Activated CD4-positive, alpha-beta T cell treated with anti-CD3 and anti-CD28 coated beads for 1 hour (primary cell): ENCODE results near the gene IFT88.

Experiments used
- DNase-seq: peaks from one replicate; pipeline ENCODE4 v3.0.0-alpha.2; 2020

The IFT88 gene

DNA sequence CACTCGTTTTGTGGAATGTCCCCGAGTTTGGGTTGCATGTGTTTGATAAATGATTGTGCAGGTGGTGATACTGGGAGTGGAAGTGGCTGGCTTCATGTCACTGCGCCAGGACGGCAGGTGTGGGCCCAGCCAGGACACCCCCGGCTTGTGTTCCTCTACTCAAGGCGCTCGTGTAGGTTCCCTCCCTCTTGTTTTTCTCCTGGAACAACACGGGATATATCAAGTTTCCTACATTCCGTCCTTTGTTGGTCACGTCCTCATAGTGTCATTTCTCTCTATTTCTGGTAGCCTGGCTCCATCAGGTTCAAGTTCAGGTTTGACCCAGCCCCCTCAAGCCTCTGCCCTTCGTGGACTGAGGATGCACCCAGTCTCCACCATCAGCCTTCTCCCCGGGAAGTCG, 152.8 kb downstream of the IFT88 start:
- DNase-seq, result no peak

DNA sequence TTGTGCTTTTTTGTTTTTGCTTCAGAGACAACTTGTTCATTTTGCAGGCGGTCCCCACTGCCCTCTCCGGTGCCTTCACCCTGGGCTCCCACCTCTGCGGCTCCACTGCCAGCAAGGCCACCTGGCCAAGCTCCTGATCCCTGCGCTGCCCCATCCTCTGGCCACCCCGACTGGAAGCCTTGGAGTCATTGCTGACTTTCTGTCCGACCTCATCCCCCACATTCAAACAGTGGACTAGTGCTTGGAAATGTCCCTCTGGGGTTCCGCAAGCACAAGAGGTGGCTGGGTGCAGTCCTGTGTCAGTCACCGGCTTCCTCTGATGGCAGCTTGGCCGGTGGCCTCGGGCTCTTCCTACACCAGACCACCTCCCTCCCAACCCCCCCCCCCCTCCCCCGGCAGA, 153.5 kb downstream of the IFT88 start:
- DNase-seq, result no peak

DNA sequence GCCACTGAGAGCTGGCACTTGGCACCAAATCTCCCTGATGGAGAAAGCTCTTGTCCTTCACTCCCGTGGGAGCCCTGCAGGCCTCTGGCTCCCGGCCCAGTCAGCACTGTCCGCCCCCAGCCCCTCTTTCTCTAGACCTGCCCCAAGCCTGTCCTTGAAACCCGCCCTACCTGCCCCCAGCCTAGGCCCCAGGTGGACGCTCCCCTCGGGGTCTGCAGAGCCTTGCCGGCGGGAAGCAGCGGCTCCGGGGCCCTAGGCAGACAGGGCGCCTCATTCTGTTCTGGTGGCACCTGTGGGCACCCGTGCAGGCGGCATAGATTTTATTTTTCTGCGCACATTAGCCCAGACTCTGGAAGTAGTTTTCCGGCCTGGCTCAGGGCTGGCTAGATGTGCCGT, 154.1 kb downstream of the IFT88 start:
- DNase-seq, result no peak

DNA sequence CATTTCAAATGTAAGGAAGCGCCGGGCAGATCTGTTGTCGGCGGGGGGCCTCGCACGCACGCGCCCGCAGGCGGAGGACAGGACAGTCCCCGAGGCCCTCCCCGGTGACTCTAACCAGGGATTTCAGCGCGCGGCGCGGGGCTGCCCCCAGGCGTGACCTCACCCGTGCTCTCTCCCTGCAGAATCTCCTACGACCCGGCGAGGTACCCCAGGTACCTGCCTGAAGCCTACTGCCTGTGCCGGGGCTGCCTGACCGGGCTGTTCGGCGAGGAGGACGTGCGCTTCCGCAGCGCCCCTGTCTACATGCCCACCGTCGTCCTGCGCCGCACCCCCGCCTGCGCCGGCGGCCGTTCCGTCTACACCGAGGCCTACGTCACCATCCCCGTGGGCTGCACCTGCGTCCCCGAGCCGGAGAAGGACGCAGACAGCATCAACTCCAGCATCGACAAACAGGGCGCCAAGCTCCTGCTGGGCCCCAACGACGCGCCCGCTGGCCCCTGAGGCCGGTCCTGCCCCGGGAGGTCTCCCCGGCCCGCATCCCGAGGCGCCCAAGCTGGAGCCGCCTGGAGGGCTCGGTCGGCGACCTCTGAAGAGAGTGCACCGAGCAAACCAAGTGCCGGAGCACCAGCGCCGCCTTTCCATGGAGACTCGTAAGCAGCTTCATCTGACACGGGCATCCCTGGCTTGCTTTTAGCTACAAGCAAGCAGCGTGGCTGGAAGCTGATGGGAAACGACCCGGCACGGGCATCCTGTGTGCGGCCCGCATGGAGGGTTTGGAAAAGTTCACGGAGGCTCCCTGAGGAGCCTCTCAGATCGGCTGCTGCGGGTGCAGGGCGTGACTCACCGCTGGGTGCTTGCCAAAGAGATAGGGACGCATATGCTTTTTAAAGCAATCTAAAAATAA, 154.7 kb downstream of the IFT88 start:
- no peak for DNase-seq

DNA sequence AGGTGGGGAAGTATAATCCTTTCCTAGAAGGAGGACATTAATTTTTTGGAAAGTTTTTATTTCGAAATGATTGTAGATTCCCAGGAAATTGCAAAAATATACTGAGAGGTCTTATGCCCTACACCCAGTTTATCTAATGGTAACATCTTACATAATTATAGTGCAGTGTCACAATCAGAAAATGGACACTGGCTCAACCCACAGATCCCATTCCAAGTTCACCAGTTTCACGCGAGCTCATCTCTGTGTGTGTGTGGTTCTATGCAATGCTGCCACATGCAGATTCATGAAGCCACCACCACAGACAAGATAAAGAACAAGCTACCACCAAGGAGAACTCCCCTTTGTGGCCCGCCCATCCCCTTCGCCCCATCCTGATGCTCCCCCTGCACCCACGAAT, 160.9 kb downstream of the IFT88 start:
- DNase-seq, result no peak

DNA sequence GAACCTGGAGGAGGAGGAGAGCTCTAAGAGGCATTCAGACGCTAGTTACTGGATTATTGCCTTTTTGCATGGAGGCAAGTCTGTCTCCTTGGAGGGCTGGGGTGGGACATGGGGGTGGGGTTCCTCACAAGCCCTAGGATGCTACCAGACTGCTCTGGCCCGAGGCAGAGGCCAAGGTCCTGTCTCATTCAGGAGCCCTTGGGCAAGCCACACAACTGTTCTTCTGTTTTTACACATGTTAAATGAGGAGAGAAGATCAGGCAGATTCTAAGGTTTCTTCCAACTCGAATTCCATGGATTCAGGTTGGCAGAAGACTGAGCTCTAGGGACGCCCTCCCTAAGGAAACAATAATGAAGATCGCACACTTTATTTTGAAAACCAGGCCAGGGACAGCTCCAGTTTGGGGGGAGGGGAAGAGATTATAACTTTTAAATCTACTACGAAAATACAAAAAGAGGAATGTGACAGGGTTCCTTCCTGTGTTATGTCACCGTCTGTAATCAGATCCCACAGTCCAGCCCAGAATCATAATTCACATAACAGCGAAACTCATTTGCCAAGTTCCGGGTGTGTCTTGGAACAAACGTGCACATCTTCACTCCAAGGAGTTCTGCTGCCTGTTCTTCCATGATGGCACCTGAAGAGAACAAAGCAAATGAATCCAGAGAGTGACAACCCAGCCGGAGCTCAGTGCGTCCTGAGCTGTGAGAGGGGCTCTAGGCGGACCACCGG, 161.8 kb downstream of the IFT88 start:
- no peak for DNase-seq

DNA sequence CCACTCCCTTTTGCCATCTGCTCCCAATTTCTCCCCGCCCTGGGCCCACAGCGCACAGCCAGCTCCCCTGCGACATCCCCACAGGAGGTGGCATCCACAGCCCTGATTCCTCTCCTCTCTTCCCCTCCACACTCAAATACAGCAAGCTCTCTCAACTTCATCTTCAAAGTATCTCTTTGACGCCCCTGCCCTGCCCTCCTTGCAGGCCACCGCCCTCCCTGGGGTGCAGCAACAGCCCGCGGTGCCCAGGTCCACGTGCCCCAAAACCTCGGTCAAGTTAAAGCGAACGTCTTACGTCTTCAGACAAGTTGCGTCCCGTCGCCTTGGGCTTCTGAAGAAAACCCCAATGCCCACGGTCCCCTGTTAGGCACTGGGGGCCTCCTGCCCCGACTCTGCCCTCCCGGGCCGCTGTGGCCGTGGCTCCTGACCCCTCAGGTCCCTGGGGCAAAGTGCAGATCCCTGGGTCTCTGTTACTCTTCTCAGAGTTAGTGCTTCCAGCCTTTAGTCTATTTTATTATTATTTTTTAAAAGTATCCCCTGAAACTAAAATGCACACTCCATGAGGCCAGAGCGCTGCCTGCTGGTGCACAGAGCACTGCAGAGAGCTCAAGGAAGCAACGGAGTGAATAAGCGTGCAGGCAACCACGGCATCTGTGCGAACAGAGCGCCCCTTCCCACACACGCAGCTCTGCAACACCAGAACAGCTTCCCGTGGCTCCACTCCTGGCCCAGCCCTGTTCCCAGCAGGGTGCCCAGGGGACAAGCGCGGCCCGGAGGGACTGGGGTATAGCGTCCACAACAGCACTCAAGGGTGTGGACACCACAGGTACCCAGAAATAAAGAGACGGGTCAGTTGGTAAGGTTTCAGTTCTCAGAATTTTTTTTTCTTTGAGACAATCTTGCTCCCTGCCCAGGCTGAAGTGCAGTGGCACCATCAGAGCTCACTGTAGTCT, 163.0 kb downstream of the IFT88 start:
- DNase-seq, result no peak

DNA sequence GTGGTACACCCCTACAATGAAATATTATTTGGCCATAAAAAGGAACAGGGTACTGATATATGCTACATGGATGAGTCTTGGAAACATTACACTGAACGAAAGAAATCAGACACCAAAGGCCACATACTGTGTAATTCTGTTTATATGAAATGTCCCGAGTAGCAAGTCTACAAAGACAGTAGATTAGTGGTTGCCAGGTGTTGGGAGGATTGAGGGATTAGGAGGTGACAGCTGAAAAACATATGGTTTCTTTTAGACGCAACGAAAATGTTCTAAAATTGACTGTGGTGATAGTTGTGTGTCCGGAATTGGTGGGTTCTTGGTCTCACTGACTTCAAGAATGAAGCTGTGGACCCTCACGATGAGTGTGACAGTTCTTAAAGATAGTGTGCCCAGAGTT, 171.7 kb downstream of the IFT88 start:
- no peak for DNase-seq

DNA sequence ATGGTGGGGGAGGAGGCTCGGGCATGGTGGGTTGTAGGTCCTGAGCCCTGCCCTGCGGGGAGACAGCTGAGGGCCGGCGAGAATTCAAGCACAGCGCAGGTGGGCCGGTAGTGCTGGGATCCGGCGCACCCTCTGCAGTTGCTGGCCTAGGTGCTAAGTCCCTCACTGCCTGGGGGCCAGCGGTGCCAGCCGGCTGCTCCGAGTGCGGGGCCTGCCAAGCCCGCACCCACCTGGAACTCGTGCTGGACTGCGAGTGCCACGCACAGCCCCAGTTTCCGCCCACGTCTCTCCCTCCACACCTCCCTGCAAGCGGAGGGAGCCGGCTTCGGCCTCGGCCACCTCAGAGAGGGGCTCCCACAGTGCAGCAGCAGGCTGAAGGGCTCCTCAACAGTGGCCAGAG, 173.1 kb downstream of the IFT88 start:
- DNase-seq, result no peak
